Activated CD4-positive, alpha-beta T cell treated with anti-CD3 and anti-CD28 coated beads, Interleukin-2, amount 50 U/mL, for 1 hour (primary cell): ENCODE data around the gene ATXN3.

Experiments
- DNase-seq: peaks from one replicate; pipeline ENCODE4 v3.0.0-alpha.2; 2020

ATXN3 gene

GRCh38 chr14:92106143-92106926 lies at the start of gene ATXN3:
Gene ATXN3 (minus strand): TSS chr14:92106582. CDS start chr14:92106552, 30 bp downstream.
- DNase-seq: peak; percentile 93

- no peak for DNase-seq
These were observed 48.0 kb upstream of the ATXN3 start for GRCh38 chr14:92154283-92154942.

- DNase-seq: no peak
These were observed 47.2 kb upstream of the ATXN3 start for GRCh38 chr14:92153581-92153980.

- DNase-seq: no peak
These were observed 38.3 kb upstream of the ATXN3 start for GRCh38 chr14:92144708-92145107.

- no peak for DNase-seq
These were observed 37.6 kb upstream of the ATXN3 start for GRCh38 chr14:92143962-92144361.

- no peak for DNase-seq
These were observed 36.9 kb upstream of the ATXN3 start for GRCh38 chr14:92143309-92143708.

- no peak for DNase-seq
These were observed 28.9 kb upstream of the ATXN3 start for GRCh38 chr14:92135269-92135668.

- no peak for DNase-seq
These were observed 28.1 kb upstream of the ATXN3 start for GRCh38 chr14:92134456-92134855.

- DNase-seq: no peak
These were observed 16.4 kb upstream of the ATXN3 start for GRCh38 chr14:92122761-92123160.

- DNase-seq: peak; percentile 12
These were observed 15.9 kb upstream of the ATXN3 start for GRCh38 chr14:92122351-92122677.

- peak; percentile 84 for DNase-seq
These were observed 15.4 kb upstream of the ATXN3 start, which contains the start of the genes CPSF2 and NDUFB1 for GRCh38 chr14:92121670-92122350. Gene CPSF2 (plus strand): TSS chr14:92121969. CDS start chr14:92130985, 9,016 bp downstream. Gene NDUFB1 (minus strand): TSS chr14:92121706. CDS start chr14:92117637, 4,069 bp downstream.

- DNase-seq: peak; percentile 9
These were observed 14.9 kb upstream of the ATXN3 start for GRCh38 chr14:92121207-92121669.

- no peak for DNase-seq
These were observed 3.1 kb upstream of the ATXN3 start for GRCh38 chr14:92109490-92109889.

- DNase-seq: no peak
These were observed 2.2 kb upstream of the ATXN3 start for GRCh38 chr14:92108345-92109254.

GRCh38 chr14:92105893-92106142 lies 564 bp downstream of the ATXN3 start:
- no peak for DNase-seq

- no peak for DNase-seq
These were observed 1.1 kb downstream of the ATXN3 start for GRCh38 chr14:92105073-92105892.

- no peak for DNase-seq
These were observed 2.9 kb downstream of the ATXN3 start for GRCh38 chr14:92103363-92103989.

- no peak for DNase-seq
These were observed 6.6 kb downstream of the ATXN3 start for GRCh38 chr14:92099802-92100201.

- DNase-seq: no peak
These were observed 13.1 kb downstream of the ATXN3 start for GRCh38 chr14:92093320-92093719.

- no peak for DNase-seq
These were observed 17.9 kb downstream of the ATXN3 start for GRCh38 chr14:92088494-92088893.

- no peak for DNase-seq
These were observed 31.8 kb downstream of the ATXN3 start for GRCh38 chr14:92074555-92074954.
